GM12878 (cell line): ENCODE results near the gene PHLDB1.

ENCODE experiments used
- BCL11A ChIP-seq: IDR thresholded peaks from 2 replicates; pipeline ENCODE4 v1.6.1; 2011; ENCODE audit warnings: low read depth, low read length
- EZH2 ChIP-seq: IDR thresholded peaks from 2 replicates; pipeline ENCODE4 v1.6.1; 2012; ENCODE audit warnings: low read depth, mild to moderate bottlenecking, control low read depth, inconsistent platforms, low read length, borderline replicate concordance; ENCODE audit not compliant: control insufficient read depth
- NR2C2 ChIP-seq: IDR thresholded peaks from 2 replicates; pipeline ENCODE4 v1.6.1; 2011; ENCODE audit warnings: borderline replicate concordance, low read depth; ENCODE audit not compliant: control insufficient read depth, insufficient read length
- TF ChIP-seq, protein P1 (sequence below), 3 experiments: IDR thresholded peaks in 2 of 3; conservative IDR thresholded peaks in 1 of 3; 2 replicates each; pipeline ENCODE4 v1.5.1; 2011; ENCODE audit warnings: low read depth in 3 of 3, low read length in 3 of 3, mild to moderate bottlenecking in 3 of 3, control low read depth in 2 of 3, moderate library complexity in 2 of 3, inconsistent platforms in 1 of 3, mixed read lengths in 1 of 3; ENCODE audit not compliant: control insufficient read depth in 2 of 3, insufficient read depth in 1 of 3; ENCODE audit errors: extremely low read depth in 1 of 3
- TF ChIP-seq, protein P2 (sequence below): fragments of 450-650 bp; IDR thresholded peaks from 2 replicates; pipeline ENCODE4 v1.6.1; 2017; ENCODE audit warnings: mild to moderate bottlenecking, moderate library complexity
- TF ChIP-seq, protein P3 (sequence below): IDR thresholded peaks from 2 replicates; pipeline ENCODE4 v1.6.1; 2012; ENCODE audit warnings: mild to moderate bottlenecking, low read depth, low read length

DNA sequence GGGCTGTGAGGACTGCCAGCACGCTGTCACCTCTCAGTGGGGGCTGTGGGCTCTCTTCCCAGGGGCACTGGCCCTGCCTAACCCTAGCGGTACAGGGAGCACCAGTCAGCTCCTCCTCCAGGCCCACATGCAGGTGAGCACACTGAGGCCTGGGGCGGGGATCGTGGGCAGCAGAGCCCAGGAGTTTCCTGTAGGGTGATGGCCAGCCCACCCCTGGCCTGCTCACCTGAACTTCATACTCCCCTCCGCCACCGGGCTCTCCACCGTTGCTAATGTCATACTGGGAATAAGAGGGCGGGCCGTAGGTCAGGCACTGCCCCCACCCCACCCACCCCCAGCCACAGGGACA lies 82.1 kb downstream of the PHLDB1 start:
- TF ChIP-seq, protein P1, sequence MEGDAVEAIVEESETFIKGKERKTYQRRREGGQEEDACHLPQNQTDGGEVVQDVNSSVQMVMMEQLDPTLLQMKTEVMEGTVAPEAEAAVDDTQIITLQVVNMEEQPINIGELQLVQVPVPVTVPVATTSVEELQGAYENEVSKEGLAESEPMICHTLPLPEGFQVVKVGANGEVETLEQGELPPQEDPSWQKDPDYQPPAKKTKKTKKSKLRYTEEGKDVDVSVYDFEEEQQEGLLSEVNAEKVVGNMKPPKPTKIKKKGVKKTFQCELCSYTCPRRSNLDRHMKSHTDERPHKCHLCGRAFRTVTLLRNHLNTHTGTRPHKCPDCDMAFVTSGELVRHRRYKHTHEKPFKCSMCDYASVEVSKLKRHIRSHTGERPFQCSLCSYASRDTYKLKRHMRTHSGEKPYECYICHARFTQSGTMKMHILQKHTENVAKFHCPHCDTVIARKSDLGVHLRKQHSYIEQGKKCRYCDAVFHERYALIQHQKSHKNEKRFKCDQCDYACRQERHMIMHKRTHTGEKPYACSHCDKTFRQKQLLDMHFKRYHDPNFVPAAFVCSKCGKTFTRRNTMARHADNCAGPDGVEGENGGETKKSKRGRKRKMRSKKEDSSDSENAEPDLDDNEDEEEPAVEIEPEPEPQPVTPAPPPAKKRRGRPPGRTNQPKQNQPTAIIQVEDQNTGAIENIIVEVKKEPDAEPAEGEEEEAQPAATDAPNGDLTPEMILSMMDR (IDR thresholded peaks at IDR 0.05 in 2 of 3, conservative IDR thresholded peaks at IDR 0.05 in 1 of 3; ENCODE audit: control insufficient read depth in 2 of 3, extremely low read depth in 1 of 3, insufficient read depth in 1 of 3, low read depth in 3 of 3, low read length in 3 of 3): no peak
- no peak for TF ChIP-seq BCL11A
- TF ChIP-seq, protein P2, sequence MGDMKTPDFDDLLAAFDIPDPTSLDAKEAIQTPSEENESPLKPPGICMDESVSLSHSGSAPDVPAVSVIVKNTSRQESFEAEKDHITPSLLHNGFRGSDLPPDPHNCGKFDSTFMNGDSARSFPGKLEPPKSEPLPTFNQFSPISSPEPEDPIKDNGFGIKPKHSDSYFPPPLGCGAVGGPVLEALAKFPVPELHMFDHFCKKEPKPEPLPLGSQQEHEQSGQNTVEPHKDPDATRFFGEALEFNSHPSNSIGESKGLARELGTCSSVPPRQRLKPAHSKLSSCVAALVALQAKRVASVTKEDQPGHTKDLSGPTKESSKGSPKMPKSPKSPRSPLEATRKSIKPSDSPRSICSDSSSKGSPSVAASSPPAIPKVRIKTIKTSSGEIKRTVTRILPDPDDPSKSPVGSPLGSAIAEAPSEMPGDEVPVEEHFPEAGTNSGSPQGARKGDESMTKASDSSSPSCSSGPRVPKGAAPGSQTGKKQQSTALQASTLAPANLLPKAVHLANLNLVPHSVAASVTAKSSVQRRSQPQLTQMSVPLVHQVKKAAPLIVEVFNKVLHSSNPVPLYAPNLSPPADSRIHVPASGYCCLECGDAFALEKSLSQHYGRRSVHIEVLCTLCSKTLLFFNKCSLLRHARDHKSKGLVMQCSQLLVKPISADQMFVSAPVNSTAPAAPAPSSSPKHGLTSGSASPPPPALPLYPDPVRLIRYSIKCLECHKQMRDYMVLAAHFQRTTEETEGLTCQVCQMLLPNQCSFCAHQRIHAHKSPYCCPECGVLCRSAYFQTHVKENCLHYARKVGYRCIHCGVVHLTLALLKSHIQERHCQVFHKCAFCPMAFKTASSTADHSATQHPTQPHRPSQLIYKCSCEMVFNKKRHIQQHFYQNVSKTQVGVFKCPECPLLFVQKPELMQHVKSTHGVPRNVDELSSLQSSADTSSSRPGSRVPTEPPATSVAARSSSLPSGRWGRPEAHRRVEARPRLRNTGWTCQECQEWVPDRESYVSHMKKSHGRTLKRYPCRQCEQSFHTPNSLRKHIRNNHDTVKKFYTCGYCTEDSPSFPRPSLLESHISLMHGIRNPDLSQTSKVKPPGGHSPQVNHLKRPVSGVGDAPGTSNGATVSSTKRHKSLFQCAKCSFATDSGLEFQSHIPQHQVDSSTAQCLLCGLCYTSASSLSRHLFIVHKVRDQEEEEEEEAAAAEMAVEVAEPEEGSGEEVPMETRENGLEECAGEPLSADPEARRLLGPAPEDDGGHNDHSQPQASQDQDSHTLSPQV: no peak
- TF ChIP-seq, protein P3, sequence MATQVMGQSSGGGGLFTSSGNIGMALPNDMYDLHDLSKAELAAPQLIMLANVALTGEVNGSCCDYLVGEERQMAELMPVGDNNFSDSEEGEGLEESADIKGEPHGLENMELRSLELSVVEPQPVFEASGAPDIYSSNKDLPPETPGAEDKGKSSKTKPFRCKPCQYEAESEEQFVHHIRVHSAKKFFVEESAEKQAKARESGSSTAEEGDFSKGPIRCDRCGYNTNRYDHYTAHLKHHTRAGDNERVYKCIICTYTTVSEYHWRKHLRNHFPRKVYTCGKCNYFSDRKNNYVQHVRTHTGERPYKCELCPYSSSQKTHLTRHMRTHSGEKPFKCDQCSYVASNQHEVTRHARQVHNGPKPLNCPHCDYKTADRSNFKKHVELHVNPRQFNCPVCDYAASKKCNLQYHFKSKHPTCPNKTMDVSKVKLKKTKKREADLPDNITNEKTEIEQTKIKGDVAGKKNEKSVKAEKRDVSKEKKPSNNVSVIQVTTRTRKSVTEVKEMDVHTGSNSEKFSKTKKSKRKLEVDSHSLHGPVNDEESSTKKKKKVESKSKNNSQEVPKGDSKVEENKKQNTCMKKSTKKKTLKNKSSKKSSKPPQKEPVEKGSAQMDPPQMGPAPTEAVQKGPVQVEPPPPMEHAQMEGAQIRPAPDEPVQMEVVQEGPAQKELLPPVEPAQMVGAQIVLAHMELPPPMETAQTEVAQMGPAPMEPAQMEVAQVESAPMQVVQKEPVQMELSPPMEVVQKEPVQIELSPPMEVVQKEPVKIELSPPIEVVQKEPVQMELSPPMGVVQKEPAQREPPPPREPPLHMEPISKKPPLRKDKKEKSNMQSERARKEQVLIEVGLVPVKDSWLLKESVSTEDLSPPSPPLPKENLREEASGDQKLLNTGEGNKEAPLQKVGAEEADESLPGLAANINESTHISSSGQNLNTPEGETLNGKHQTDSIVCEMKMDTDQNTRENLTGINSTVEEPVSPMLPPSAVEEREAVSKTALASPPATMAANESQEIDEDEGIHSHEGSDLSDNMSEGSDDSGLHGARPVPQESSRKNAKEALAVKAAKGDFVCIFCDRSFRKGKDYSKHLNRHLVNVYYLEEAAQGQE: no peak
- TF ChIP-seq NR2C2: no peak
- TF ChIP-seq EZH2: no peak
